ENCODE measurements around the gene C7orf25.

Gene C7orf25

GRCh38 chr7:42911454-42912447, at the start of gene C7orf25:
TSS of gene C7orf25 (minus strand) at chr7:42912070. CDS start at chr7:42910900, 1,170 bp downstream.
- peak; percentile 93 to 94 for DNase-seq

- no peak for DNase-seq
Measured at GRCh38 chr7:42961170-42961569, 49.3 kb upstream of the C7orf25 start.

- DNase-seq, result no peak
Measured at GRCh38 chr7:42960762-42961161, 48.9 kb upstream of the C7orf25 start.

GRCh38 chr7:42959549-42959948, 47.7 kb upstream of the C7orf25 start:
- no peak for DNase-seq

- DNase-seq, result no peak
Measured at GRCh38 chr7:42956062-42956461, 44.2 kb upstream of the C7orf25 start.

- DNase-seq, result no peak
Measured at GRCh38 chr7:42953994-42954393, 42.1 kb upstream of the C7orf25 start.

GRCh38 chr7:42952328-42952727, 40.5 kb upstream of the C7orf25 start:
- DNase-seq, result no peak

- DNase-seq, result no peak
Measured at GRCh38 chr7:42950417-42950816, 38.5 kb upstream of the C7orf25 start.

- DNase-seq, result no peak
Measured at GRCh38 chr7:42947521-42947920, 35.7 kb upstream of the C7orf25 start.

- no peak for DNase-seq
Measured at GRCh38 chr7:42946627-42946950, 34.7 kb upstream of the C7orf25 start.

- DNase-seq, result no peak
Measured at GRCh38 chr7:42945821-42946626, 34.2 kb upstream of the C7orf25 start.

GRCh38 chr7:42940985-42941847, 29.3 kb upstream of the C7orf25 start:
- DNase-seq, result peak; percentile 74 to 89

- DNase-seq, result no peak
Measured at GRCh38 chr7:42939457-42940240, 27.8 kb upstream of the C7orf25 start.

- no peak for DNase-seq
Measured at GRCh38 chr7:42935861-42936260, 24.0 kb upstream of the C7orf25 start.

GRCh38 chr7:42934291-42934690, 22.4 kb upstream of the C7orf25 start:
- no peak for DNase-seq

GRCh38 chr7:42932811-42933591, 21.1 kb upstream of the C7orf25 start:
- peak; percentile 43 to 51 for DNase-seq

- peak; percentile 100 for DNase-seq
Measured at GRCh38 chr7:42931834-42932651, 20.2 kb upstream of the C7orf25 start, which contains the start of the genes MRPL32 and PSMA2. TSS of gene MRPL32 (plus strand) at chr7:42932376. CDS start at chr7:42932387, 11 bp downstream. TSS of gene PSMA2 (minus strand) at chr7:42932174. CDS start at chr7:42932158, 16 bp downstream.

GRCh38 chr7:42931447-42931833, 19.6 kb upstream of the C7orf25 start:
- no peak for DNase-seq

GRCh38 chr7:42930889-42931288, 19.0 kb upstream of the C7orf25 start:
- peak in 1 of 2 experiments; percentile 34 for DNase-seq

GRCh38 chr7:42929449-42929848, 17.6 kb upstream of the C7orf25 start:
- DNase-seq, result no peak

Data from Kasumi-1 (cell line).